ENCODE measurements around the gene MAPKAP1.

Gene MAPKAP1

DNA sequence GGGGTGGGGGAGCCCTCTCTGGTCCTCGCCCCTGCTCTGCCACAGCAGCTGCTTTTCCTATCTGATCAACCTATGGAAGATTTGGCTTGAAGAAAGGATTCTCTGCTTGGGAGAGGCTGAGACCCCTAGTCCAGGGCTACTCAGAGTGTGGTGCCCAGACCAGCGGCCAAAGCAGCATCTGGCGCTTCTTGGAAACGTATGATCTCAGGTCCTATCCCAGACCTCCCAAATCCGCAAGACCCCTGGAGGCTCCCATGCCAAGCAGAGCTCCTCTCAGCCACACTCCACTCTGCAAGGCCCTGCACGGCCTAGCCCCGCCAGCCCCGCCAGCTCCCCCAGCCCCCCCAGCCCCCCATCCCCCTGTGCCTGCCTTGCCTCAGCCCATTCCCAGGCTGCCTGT lies 263.6 kb downstream of the MAPKAP1 start:
- no peak for DNase-seq

DNA sequence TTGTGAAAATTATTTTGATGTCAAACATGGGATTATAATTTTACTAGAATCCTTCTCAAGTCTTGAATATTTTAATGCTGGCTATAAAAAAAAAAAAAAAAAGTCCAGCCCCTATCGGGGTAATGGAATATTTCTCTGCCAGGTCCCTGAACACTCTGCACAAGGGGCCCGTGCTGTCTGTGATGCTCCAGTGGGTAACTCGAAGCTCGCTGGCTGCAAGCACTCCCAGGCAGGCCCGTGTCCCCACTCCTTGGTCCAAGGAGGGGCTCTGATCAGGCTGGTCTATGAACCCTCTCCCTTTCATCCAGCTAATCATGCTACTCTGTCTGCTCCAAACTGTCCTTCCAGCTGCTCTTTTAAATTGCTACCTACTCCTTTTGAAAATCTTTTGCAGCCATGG lies 264.6 kb downstream of the MAPKAP1 start:
- DNase-seq = no peak

DNA sequence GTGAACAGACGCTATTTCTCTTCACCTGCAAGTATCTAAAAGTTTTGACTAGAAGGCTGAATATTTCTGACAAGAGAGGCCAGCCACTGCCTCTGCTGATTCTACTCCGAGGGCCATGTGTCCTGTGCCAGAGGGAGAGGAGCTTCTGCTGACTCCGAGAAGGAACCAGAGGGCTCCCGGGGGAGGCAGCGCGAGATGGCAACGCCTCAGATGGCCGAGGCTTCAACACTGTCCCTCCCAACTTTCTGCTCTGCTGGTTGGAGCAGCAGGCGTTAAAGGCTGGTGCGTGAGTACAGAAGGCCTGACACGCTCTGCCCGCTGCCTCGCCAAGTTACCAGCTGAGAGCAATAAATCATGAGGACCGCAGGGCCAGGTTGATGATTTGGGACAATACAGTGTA lies 266.6 kb downstream of the MAPKAP1 start:
- DNase-seq = no peak

DNA sequence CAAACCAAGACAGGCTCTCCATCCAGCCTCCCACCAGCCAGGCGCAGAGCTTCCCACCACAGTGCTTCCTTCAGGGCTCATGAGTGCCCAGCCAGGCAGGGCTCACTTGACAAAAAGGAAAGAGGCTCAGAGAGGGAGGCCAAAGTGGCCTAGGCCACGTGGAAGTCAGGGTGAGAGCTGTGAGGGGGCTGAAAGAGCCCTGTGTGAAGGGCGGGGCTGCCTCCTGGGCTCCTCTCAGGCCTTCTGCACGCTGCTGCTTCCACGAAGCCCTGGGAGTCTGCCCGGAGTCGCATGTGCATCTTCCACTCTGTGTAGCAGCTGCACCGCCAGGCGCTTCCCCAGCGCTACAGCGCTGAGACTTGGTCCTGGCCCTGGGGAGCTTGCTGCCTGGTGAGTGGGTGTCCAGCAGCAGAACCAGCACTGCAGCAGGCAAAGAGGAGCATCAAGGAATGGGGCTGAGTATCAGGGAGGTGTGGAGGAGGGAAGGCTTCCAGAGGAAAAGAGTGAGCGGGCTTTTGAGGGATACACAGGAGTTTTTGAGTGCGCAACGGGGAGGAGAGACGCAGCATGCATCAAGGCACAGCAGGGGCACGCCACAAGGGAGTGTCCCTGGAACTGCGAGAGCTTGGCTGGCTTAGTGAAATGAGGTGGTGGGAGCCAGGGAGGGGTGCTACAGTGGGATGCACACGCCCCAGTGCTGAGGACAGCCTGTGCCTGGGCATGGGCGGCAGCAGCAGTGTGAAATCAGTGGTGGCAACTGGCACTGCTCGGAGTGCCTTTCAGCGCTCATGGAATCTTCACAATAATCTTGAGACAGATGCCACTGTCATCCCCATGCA lies 267.4 kb downstream of the MAPKAP1 start:
- no peak for DNase-seq

DNA sequence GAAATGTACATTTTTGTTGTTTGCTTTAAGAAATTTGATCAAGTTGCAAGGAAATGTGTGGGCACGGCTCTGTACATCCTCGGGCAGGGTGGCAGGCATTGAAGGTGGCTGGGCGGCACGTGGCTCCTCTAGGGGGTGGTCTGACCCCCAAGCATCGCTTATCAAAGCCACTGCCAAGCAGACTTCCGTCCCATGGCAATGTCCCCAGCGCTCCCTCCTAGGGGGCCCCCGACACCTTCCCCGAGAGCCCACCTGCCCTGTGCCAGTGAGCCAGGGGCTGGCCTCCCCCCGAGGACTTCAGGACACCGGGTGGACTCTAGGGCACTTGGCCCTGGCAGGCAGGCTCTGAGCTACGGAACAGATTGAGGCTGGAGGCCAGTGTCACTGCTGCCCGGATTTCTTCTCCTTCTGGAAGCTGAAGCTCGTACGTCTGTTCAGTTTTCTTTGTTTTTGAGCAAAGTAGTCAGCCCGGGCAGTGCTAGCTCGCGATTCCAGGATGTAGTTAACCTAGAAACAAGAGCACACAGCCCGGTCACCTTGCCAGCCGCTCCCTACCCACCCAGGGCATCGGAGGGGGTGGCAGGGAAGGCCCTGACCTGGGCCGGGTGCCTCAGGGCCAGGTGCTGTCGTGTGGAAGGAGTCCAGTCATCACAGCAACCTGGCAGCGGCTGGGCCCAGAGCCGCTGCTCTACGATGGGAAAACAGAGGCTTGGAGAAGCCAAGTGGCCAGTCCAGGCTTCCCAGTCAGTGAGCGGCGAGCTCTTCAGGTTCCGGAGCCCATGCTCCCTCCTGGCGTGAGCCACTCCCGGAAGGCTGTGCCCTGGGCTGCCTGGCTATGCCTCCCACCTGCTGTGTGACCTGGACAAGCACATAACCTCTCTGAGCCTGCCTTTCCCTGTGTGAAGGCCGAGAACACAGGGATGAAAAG lies 268.2 kb downstream of the MAPKAP1 start:
- no peak for DNase-seq

DNA sequence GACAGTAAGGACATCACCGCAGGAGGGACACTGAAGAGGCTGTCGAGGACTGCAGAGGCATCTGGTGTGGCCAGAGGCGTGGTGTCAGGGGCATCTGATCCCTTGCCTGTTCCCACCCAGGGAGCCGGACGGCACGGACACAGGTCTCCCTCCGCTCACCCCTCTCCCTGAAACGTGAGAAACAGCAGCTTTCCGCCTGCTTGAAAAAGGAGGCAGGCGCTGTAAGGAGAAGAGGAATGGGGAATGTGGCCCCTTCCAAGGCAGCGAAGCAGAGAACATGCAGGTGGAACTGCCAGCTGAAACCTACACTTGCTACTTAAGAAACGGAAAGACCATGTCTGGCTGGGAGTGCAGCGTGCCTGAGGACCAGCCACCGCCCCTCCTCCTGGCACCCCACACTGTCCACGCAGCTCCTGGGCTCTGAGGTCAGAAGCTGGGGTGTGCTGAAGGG lies 269.2 kb downstream of the MAPKAP1 start:
- no peak for DNase-seq

DNA sequence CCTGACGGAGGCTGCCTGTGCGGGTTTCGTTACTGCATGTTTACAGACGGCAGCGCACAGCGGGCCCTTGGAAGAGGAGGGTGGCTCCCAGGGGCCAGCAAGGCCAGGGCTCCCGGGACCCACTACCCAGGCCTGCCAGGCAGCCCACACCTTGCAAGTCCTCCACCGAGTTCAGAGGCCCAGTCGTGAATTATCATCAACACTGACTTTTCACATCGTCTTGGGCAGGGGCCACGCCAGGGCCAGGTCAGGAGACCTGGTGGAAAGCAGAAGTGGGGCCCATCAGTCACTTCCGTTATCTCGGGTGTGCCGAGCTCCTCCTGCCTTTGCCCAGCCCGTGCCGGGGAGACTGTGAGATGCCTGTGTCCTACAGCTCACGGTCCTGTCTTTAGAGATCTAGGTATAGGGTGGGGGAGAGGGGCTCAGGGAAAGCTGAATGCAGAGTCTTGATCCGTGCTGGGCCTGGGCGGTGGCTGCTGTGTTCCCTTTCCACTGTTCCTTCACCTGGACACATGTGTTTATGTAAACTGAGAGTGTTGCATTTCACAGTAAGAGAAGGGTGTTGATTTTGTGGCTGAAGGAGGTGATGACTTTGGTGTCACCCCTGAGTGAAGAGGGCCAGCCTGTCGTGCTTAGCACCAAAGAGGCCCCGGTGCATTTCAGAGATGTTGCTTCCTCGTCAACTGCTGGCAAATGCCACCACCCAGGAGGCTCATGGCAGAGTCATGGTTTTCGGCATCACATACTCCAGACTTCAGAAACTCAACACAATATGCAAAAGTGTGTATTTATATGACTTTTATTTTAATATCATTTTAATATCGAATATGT lies 270.2 kb downstream of the MAPKAP1 start:
- no peak for DNase-seq

DNA sequence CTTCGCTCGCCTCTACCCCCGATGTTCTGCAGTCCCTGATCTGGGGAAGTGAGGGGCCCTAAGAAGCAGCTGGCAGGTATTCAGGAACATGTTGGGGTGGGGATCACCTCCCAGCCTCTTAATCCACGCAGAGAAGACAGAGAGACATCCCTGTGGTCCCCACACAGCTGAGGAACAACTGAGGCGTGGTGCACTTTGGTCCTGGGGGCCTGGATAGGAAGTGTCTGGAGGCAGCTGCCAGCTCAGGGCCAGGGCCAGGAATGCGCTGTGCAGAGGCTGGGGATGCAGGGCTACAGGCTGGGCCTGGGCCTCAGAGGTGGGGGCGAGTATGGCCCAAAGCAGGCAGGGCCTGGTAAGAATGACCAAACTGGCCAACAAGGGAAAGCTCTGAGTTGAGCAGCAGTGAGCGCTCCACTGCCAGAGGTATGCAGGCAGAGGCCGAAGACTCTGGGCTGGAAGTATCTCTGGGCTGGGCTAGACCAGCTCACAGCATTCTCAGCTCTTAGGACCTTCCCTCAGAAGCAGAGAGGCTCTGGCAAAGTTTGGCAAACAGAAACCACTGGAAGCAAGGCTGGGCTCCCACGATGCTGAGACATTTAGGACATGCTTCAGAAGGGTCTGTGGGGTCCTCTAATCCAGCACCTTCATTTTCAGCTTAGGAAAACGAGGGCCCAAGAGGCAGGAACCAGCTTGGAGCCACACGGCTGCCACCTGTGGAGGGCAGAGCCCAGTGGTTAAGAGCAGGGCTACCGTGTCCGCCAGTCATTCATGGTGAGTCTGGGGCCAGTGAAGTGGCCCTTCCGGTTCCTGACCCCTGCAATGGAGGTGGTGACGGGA lies 271.0 kb downstream of the MAPKAP1 start:
- no peak for DNase-seq

DNA sequence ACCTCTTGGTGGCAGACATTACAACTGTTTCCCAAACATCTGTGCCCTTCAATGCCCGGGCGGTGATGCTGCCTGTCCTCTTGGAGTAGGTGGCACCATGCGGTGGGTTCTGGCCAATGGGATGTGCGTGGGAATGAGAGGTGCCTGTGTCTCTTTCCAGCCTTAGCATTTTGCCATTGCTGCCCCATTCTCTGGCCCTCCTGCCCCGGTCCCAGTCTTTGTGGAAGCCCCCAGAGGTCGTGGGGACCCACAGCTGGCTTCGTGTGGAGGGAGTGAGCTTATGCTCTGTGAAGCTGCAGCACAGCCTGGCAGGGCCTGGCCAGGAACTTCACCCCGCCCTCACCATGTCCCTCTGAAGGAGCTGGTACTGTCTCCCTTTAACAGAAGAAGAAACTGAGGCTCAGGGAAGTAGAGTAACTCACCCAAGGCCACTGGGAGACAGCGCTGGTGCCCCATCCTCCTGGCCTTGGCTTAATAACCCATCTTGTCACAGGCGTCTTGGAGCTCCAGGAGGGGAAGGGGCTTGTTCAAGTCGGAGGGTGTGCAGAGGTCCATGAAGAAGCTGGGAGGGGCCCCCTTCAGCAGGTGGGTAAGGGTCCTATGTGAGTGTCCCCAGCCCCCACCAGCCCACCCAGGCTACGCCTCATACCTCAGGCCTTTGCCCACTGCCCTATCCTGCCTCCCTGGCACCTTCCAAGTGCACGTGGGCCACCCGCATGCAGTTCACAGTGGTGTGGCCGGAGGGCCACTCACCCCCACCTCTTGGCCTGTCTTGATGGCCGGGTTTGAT lies 271.8 kb downstream of the MAPKAP1 start:
- no peak for DNase-seq

DNA sequence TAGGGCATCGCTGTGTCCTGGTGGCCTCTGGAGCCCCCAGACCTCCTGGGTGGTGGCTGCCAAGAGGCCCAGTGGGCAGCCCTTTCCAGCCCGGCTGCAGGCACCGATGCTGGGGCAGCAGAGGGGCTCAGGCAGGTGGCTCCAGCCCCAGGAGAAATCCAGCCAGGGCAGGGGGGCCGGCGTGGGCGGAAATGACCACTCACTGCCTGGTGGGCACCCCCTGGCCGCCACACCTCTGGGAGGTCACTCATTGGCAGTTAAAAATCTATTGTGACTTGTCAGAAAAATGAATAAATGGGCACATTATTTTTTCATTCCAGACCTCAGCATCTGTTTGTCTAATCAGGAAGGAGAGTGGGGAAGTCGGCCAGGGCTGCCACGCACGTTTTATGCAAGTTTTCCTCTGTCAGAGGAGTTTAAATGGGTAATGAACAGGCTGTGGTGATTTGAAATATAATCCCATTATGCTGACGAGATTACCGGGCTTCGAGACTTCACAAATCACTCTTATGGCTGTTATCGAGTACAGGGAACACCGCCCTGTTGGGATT lies 273.5 kb downstream of the MAPKAP1 start:
- no peak for DNase-seq

DNA sequence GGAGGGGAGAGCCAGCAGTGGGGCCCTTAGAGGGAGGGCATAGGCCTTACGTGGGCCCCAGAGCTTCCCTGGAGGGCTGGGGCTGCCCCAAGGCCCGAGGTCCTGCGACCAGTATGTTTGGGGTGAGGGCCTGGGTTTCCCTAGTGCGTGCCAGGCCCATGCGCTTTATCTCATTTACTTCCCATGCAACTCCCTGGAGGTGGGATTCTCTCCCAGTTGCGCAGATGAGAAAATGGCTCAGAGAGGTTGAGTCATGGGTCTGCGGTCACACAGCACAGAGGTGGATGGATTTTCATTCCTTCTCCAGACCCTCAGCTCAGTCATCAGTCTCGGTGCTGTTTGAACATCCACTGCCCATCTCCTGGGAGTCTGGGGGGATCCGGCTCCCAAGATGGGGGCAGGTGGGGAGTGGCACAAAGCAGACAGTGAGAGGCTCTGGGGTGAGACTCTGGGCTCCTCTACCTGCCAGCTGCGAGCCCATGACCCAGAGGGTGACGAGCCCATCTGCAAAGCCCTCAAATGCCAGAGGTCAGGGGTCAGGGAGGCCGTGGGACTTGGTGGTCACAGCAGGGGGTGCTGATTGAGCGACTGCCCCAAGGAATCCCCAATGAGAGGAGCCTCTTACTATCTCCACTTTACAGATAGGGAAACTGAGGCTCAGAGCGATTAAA lies 274.2 kb downstream of the MAPKAP1 start:
- DNase-seq = no peak

DNA sequence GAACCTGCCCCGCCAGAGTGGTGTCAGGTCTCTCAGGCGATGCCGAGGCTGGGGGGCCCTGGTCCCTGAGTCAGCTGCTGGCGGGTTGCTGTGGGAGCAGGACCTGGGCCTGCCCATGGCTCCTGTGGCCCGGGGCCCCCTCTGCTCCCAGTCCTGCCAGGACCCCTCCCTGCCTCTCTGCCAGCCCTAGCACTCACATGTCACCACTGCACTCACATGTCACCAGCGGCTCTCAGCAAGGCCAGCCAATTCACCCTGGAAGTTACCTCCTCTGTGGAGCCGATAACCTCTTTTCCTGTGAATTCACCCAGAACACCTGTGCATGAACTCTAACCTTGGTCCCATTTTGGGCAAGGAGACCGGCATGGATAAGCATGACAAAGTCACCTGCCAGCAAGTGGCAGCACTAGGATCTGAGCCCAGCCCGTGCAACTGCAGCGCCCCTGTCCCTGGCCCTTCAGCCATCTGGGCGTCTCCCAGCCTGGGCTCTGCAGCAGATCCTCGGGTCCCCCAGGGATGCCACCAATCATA lies 275.2 kb downstream of the MAPKAP1 start:
- DNase-seq = no peak

DNA sequence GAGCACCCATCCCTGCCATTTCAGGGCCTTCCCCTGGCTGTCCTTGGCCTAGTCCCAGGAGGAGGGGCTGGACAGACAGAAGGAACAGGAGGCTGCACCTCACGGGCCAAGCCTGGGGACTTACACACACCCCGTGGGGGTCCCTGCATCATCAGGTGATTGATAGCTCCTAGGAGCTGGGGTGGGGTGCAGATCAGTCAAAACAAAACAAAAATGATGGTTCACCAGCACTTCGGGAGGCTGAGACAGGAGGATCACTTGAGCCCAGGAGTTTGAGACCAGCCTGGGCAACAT lies 276.0 kb downstream of the MAPKAP1 start:
- DNase-seq = no peak

DNA sequence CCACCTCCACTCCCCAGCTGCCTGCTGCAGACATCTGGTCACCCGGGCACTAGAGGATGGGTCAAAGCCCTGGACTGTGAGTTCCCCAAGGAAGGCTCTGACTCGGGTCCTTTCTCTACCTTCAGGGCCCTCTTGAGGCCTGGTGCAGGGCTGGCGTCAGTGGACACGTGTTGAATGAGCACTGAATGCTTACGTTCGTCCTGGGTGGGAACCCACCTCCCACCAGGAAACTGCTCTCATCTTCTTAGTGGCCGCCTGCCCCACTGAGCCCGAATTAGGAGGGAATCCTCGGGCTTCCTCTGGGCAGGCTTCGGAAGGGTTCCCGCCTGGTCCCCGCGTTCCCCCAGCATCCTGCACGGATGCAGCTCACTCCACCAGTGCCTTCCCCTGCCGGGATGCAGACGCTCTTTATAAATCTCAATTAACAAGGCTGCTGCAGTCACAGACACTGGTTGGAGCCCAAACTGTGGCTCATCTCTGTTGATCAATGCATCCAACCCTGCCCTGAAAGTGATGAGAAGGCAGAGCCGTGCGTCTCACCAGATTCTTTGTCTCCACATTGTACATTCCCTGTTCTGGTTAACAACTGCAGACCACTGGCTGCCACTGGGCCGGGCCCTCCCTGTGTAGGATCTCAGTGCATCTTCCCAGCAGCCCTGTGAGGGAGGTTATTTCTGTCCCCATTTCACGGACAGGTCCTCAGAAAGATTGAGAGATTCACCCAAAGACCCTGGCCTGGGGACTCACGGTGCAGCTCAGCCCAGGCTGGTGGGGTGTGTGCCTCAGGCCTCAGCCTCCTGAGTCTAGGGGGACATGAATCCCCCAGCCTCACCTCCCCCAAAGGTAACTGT lies 276.6 kb downstream of the MAPKAP1 start:
- DNase-seq = no peak

DNA sequence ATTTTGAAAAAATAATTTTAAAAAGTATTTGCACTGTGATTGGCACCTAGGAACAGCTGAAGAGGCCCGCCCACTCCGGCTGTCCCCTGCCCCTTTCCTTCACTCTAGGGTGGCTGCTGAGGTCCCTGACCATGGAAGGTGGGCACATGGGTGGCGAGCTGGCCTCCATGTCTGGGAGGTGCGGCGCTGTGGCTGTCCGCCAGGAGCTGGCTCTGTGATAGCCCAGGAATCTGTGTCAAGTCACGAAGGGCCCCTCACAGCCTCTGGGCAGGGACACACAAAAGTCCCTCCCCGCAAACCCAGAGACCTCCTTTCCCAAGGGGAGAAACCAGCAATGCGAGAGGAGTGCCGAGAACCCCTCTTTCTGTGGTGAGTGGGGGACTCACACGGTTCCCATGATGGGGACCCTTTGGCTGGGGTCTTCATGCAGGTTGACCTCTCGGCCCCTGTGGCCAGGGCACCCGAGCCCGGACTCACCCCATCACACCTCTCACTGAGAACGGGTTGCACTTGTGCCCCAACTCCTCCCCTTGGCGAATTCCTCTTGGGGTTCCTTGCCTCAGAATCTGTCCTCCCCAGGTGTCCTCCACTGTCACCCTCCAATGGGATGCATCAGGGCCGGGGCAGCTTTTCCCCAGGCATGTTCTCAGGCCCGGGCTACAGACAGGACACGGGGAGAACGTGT lies 277.4 kb downstream of the MAPKAP1 start:
- DNase-seq = no peak

DNA sequence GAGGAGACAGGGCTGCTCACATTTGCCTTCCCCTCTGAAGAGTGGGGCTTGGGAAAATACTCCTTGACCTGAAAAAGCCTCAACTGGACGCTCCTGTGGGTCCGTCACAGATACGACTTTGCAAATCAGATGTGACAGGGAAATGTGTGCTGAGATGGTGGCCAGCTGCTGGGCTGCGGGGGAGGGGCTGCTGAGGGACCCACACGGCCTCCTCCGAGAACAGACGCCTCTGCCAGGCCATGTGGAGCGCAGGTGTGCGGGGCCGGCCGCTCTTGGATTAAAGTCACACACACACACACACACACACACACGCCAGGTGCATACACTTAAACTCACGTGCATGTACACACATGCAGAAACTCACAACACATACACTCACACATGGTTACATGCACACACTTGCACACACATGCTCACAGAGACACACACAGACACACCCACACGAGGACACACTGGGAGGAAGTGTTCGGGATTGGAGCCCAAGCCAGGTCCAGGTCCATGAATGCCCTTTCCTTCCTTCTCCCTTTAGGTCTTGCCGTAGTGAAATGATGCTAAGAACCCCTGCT lies 278.0 kb downstream of the MAPKAP1 start:
- DNase-seq = no peak

DNA sequence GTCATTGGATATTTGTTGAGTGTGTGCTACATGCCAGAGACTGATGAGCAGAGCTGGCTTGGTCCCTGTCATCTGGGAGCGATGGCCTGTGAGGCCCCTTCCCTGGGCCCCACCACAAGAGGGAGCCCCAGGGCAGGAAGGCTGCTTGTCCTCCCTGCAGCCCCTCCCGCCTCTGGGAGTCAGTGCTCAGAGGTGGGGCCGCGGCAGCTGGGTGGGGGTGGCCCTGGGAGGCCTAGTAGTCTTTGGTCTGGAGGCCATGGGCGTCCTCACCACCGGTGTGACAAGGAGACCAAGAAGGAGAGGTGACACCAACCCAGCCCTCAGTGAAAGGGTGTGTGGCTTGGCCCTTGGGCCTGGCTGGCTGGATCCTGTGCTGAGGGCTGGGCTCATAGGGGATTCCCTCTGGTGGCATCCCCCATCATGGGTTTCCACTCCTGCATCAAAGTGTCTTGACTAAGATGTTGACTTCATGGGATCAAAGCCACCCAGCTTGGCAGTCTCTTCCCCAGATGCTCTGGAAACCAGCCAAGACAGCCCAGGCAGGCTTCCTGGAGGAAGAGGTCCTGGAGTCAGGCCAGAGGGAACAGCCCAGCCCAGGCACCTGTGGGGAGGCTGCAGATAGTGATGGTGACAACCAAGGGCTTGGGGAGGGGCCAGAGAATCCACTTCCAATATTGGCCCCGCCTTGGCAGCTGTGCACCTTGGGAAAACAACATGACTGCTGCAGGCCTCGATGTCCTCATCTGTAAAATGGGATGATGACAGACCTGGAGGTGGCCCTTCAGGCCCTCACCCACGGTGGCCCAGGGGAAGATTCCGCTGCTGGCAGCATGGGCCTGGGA lies 278.7 kb downstream of the MAPKAP1 start:
- no peak for DNase-seq
